ENCODE measurements around the gene CRB3.

DNA sequence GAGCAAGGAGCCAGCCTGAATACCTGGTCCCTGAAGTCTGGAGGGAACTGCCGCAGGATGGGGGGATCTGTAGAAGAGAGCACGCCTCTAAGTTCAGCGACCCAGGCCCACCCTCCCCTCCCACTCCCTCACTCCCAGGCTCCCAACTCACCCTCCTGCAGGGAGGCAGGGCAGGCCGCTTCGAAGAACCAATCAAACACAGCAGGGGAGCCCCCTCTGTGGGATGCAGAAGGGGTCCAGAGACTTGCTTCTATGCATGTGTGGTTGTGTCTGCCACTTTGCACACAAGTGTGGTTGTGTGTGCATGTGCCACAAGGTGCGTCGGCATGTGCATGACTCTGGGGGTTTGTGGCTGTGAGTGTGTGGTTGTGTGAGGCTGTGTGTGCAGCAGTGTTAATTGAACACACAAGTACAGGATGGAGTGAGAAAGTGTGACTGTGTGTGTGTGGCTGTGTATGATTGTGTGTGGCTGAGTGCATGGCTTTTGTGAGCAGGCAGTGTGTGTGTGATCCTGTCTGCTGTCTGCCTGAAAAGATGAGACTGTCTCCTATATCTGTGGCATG is 15.8 kb downstream of the CRB3 start:
- TF ChIP-seq, protein P1, sequence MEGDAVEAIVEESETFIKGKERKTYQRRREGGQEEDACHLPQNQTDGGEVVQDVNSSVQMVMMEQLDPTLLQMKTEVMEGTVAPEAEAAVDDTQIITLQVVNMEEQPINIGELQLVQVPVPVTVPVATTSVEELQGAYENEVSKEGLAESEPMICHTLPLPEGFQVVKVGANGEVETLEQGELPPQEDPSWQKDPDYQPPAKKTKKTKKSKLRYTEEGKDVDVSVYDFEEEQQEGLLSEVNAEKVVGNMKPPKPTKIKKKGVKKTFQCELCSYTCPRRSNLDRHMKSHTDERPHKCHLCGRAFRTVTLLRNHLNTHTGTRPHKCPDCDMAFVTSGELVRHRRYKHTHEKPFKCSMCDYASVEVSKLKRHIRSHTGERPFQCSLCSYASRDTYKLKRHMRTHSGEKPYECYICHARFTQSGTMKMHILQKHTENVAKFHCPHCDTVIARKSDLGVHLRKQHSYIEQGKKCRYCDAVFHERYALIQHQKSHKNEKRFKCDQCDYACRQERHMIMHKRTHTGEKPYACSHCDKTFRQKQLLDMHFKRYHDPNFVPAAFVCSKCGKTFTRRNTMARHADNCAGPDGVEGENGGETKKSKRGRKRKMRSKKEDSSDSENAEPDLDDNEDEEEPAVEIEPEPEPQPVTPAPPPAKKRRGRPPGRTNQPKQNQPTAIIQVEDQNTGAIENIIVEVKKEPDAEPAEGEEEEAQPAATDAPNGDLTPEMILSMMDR (optimal IDR thresholded peaks at IDR 0.05 in 1 of 3, IDR thresholded peaks at IDR 0.05 in 1 of 3, conservative IDR thresholded peaks at IDR 0.05 in 1 of 3; ENCODE audit: extremely low read depth in 1 of 3, insufficient read depth in 2 of 3, low read length in 3 of 3), result no peak
- no peak for TF ChIP-seq EZH2 (IDR thresholded peaks at IDR 0.05; ENCODE audit: low read length)
